Measurements from ENCODE around the gene RFTN1.

GRCh38 chr3:16336825-16337224 is 176.7 kb downstream of the RFTN1 start:
- TF ChIP-seq CTCF (conservative IDR thresholded peaks at IDR 0.05; ENCODE audit: low read length) (no peak), EZH2phosphoT487 (IDR thresholded peaks at IDR 0.05; ENCODE audit: borderline replicate concordance, low read depth, low read length) (no peak)

Measured in OCI-LY7 (cell line).